Stimulated activated CD4-positive, alpha-beta T cell treated with anti-CD3 and anti-CD28 coated beads, Interleukin-1b, Interleukin-23, amount 100 ng/mL, for 48 hours (primary cell): ENCODE results near the gene ANTXR1.

Source experiments
- DNase-seq: peaks from one replicate; pipeline ENCODE4 v3.0.0-alpha.2; 2020

ANTXR1 gene

DNA sequence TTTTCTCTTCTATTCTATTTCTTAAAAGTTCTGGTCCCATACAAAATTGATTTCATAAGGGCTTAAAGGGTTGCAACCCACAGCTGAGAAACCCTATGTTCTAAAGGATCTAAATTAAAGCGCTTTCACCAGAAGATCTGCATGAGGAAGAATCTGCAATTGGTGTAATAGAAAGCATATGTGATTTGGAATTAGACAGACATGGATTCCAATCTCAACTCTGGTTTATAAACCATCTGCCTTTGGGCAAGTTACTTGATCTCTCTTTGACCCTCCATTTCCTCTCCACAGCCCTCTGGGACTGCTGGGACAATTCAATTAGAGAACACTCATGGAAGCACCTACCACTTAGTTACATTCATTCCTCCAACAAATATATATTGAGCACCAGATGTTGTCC lies 178.7 kb downstream of the ANTXR1 start:
- no peak for DNase-seq

DNA sequence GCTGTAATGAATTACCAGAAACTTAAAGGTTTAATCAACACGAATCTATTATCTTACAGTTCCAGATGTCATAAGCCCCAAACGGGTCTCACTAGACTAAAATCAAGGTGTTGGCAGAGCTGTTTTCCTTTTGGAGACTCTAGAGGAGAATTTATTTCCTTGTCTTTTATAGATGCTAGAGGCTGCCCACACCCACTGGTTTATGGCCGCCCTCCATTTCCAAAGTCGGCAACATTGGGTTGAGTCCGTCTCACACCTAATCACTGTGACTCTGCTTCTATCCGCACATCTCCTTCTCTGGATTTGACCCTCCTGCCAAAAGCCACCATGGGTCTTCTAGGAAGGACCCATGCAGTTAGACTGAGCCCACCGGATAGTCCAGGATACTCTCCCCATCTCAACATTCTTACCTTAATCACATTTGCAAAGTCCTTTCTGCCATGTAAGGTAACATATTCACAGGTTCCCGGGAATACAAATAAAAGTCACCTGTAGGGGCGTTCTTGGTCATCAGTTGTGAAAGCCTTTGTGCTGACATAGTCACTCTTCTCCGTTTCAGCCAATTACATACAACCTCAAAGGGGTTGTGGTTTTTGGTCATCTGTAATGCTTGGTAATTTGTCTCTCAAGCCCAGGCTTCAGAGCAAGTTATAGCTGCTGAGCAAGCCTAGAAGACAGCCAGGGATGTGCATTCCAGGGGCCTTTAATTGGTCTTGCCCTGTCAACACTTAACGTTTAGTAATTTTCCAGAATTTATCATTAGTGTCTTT lies 179.4 kb downstream of the ANTXR1 start:
- DNase-seq = no peak

DNA sequence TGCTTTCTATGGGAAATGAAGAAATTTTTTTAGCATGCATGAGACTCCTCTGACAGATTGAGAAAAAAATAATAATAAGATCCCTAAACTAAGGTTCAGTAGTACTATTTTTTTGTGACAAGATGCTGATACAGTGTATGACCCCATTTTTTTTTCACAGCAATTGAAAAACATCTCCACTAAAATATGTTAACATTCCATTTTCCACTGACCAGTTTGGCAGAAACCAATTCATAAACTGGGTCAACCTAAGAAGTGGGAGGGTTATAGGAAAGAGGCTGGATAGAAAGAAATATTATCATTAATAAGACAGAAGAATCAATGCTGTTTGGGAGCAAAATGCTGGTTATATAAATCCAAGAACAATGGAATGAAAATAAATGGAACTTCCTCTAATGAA lies 182.7 kb downstream of the ANTXR1 start:
- no peak for DNase-seq

DNA sequence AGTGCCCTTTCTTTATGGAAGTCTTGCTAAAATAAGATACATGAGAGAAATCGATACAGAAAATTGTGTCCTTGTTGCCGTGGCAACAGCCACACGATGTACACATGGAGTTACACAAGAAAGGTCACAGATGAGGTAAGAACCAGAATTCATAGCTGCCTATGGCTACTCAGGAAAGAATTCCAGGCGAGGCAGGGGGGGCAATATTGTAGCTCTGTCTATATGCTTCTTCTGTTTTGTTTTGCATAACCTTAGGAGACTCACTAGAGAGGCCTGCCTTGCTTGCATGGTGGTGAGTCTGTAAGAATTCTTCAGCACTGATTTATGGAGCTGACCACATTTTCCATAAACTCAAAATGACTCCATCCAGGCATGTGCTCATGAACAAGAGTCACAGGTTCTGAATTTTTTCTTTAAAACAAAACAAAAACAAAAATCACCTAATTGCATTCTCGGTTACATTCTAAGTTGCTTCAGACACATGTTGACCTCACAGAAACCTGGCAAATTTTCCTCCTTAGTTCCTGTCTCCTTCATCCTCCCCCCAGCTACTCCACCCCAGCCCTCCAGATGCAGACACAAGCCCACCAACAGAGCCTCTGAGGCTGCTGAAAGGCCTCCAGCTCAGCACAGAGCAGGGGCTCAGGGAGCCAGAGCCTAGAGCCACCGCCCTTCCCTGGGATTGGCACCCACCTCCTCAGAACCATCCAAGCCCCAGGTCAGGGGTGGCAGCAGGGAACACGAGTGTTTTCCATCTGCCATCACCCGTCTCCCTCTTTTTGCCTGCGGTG lies 183.5 kb downstream of the ANTXR1 start:
- DNase-seq = no peak

DNA sequence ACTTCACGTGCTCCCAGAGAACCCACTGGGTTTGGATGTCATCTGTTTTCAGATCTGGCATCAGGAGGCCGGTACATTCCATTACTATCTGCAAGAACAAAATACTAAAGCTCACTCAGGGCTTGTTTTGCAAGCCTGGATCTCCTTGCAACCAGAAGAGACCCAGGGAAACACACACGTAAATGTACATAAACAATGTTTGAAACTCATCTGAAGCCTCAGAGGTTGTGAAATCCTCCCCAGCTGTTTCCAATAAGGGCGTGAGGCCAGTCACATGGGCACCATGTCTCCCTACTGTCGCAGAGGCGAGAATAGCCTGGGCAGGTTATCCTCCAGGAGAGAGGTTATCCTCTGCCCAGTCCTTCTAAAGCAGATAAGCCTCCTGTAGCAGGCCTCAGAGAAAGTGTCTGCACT lies 187.1 kb downstream of the ANTXR1 start:
- DNase-seq = no peak

DNA sequence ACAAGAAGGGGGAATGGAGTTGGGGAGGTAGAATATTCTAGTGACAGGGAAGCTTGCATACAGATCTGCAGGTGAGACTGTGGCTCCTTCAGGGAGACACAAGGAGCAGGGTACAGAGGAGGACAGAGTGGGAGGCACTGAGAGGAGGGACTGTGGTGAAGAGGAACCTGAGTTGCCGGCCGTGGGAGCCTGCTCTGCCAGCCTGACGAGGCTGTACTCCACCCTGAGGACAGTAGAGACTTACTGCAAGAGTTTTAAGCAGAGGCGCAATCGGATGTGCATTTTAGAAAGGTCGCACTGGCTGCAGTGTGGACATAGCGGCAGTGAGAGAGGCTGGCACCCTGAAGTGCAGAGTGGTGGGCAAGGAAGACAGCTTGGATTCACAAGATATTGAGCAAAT lies 188.3 kb downstream of the ANTXR1 start:
- DNase-seq = no peak

DNA sequence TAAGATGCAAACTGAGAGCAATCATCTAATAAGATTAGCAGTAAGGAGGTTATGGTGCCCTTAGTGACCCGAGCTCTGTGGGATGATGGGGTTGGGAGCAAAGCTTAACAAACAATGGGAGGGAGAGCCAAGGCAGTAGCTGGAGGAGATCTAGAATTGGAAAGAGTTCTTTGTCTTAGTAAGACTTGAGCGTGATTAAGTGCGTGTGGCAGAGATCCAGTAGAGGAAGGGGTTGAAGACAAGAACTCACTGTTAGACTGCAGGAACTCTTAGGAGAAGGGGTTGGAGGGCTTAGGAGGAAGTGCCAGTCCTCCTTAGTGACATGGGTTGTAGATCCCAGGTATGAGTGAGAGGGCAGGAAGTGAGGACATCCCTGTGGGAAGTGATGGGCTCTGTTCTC lies 189.3 kb downstream of the ANTXR1 start:
- DNase-seq = no peak

DNA sequence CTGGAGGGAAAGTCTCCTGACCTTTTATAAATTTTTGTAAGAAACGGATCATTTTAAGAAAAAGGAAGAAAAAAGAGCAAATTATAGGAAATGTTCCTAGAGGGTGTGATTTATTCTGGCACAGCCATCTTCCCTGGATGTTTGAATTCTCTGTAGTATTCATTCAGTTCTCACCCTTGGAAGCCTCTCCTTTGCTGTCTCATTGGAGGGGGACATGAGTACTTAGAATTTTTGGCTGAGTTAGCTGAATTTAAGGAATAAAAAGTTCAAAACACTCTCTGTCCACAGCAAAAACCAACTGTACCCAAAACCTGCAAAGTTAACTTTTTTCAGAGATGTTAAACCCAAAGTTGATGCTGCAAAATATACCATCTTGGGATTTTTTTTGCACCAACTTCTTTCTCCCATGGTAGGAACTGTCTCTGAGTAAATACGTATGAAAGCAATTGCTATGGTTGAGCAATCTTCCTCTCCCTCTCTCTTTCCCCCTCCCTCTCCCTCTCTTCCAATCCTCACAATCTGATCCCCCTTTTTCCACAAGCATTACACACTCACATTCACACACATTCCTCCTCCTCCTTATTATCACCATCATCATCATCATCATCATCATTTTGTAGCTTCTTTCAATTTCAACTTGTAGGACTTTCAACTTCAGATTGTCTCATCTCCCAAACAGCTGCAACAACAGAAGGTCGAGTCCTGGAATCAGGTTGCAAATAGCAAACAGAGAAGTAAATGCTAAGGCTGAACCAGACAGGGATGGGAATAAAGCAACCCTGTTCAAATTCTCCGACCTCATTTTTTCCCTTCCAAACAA lies 190.4 kb downstream of the ANTXR1 start:
- no peak for DNase-seq

DNA sequence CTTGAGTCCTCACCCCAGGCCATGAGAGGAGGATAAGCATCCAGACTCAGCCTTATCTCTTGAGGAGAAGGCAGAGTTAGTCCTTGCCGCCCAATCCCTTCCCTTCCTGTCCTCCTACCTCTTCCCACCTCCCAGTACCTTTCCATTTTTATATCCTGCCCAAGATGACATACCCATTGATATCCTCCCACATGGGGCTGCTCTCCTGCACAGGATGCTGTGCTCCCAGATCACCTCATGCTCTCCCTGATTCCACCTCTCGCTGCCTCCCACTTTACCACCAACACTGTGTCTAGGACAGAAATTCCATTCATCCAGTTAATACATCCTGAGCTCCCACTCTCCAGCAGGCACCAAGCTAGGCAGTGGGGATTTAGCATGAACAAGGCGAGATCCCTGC lies 191.7 kb downstream of the ANTXR1 start:
- DNase-seq = no peak

DNA sequence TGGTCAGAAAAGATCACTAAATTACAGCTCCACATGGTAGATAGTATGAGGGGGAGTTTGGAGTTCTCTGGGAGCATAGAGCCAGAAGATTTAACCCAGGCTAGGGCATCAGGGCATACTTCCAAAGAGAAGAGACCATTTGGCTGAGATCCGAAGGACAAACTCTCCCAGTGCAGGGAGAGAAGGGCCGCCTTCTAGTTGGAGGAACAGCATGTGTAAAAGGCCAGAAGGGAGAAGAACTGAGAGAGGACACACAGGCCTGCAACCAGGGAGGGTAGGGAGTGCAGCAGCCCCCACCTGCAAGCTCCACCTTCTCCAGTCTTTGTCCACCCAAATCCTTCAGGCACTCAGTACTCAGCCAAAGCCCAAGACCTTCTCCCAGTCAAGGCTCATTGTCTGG lies 192.1 kb downstream of the ANTXR1 start:
- DNase-seq = no peak

DNA sequence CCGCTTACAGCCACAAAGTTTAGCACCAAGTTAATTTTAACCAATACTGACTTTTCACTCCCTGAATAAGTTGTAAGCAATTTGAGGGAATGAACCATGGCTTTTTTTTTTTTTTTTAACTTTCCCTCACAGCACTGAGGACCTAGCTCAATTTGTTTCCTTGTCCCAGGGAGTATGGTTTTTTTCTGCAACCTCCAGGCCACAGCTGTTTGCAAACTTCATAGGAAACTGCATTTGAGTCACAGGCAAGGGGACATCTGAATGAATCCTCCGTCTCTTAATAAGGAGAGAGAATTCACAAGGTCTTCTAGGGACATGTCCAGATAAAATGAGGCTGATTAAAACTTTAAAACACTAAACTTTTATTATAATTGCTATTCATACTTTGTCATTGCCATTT lies 192.5 kb downstream of the ANTXR1 start:
- no peak for DNase-seq

DNA sequence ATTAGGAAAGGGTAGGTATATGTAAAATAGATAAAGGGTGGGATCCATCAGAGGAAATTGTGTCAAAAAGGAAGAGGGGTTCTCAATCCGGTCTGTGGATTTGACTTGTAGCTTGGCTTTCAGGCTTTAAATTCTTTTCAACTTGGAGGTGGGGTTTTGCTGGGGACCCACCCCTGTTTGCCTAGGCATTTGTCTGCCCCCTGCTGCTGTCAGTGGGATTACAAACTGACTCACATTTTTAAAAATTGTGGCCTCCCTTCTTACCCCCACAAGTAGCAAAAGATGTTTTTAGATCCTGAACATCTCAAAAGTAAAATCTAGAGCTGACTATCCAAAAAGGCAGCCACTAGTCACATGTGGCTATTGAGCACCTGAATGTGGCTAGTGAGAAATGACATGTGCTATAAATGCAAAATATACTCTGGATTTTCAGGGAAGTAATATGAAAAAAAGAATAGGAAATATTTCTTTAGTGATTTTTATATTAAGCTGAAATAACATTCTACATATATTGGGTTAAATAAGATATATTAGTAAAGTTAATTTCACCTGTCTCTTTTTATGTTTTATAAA lies 195.1 kb downstream of the ANTXR1 start:
- DNase-seq = no peak

DNA sequence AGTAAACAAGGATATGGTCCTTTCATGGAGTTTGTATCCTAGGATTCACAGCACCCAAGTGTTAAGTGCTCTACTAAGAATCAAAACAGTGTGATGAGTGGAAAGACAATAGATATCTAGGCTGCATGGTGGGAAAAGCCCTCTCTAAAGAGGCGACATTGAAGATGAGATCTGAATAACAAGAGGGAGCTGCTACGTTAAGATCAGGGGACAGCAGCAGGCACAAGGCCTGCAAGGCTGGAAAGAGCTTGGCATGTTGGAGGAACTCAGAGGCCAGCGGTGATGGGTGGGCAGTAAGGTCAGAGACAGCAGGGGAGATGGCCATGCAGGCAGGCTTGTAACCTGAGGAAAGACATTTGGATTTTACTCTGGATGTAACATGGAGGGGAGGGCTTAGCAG lies 196.5 kb downstream of the ANTXR1 start:
- DNase-seq = no peak

DNA sequence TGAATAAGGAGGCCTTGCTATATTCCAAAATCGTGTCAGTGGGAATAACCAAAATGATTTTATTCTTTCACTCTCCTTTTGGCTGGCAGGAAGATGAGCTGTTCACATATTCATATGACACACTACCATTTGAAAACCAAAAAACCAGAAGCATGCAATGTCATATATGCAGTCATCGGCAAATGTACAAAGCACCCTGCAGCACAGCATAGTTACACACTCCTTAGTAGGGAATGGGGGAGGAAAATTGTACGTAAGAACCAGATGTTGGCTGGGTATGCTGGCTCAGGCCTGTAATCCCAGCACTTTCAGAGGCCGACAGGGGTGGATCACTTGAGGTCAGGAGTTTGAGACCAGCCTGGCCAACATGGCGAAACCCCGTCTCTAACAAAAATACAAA lies 197.4 kb downstream of the ANTXR1 start:
- no peak for DNase-seq

DNA sequence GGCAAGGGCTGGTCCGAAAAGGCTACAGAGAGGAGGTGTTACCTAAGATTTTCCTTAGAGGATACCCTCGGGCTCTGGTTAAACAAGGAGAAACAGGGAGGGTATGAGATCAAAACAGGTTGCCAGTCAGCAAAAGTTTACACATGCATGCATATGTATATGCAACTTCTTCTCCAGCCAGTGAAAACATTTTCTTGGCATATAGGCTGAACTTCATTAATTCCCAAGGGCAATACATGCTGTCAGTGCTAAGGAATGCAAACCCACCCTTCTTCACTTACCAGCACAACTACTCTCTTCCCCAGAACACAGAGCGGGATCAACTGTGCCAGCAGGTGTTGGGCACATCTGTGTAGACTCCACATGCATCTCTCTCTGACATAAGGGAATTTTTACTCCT lies 198.1 kb downstream of the ANTXR1 start:
- no peak for DNase-seq

DNA sequence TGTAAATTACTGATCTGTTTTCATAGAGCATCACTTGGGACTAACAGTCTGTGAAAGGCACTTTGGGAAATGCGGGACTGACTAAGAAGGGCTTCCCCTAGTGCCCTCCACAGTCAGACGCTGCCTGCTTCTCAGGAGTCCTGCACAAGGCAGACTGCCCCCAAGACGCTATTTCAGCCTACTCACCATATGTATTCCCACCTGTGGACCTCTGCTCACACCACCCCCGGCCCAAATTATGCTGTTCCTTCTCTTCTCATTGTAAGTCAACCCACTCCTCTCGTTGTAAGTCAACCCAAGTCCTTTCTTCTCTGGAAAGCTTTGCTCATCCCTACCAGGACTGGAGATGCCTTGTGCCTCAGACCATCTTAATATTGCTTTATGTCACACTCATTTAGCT lies 198.7 kb downstream of the ANTXR1 start:
- DNase-seq = no peak

DNA sequence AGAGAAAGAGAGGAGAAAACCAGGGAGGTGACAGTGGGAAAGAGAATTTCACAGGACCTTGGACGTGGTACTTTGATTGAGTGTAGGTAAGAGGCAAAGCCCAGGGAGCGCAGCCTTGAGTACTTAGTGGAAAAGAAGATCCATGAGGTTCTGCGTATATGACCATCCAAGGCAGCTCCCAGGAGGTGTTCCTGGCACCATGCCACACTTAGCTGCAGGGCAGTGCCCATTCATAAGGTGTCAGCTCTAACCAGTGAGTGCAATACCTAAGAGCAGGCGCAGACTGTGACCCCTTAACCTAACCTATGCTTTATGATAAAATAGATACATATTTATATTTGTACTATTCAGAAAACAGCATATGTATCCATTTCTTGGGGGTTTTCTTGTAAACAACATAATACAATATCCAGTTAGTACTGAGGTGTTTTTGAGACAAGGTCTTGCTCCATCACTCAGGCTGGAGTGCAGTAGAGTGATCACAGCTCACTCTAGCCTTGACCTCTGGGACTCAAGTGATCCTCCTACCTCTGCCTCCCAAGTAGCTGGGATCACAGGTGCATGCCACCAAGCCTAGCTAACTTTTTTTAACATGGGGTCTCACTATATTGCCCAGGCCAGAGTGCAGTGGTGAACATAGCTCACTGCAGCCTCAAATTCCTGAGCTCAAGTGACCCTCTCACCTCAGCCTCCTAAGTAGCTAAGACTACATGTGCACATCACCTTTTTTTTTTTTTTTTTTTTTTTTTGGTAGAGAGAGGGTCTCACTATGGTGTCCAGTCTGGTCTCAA lies 199.5 kb downstream of the ANTXR1 start:
- no peak for DNase-seq

DNA sequence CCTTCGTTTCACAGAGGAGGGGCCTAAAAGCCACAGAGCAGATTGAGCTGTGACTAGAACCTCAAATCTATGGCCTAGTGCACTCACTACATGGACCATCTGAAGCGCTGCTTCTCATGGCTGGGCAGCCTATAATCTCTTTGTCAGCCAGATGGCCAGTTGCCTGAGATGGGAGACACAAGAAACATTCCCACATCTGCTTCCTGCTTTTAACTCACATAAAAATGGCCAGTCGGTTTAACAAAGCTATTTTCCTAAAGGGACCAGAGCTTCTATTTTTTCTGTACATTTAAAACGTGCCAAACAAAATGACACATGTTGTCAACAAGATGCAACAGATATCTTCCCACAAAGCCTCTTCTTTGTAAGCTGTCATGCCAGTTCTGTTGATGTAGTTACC lies 200.2 kb downstream of the ANTXR1 start:
- no peak for DNase-seq

DNA sequence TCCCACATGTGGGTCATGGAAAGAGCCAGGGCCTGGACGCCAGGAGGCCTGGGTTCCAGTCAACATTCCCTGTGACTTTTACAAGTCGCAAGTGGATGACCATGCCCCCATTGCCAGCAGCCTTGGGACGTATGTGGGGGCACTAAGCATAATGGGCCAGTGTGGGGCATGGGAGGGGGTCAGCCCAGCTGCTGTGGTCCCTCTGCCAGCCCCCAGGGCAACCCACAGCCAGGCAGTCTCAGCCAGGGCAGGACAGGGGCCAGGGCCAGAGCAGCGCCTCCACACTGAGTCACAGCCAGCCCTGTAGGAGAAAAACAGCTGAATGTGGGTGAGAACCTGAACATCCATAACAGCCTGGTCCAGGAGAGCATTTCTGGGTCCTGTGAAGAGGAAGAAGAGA lies 200.8 kb downstream of the ANTXR1 start:
- no peak for DNase-seq

DNA sequence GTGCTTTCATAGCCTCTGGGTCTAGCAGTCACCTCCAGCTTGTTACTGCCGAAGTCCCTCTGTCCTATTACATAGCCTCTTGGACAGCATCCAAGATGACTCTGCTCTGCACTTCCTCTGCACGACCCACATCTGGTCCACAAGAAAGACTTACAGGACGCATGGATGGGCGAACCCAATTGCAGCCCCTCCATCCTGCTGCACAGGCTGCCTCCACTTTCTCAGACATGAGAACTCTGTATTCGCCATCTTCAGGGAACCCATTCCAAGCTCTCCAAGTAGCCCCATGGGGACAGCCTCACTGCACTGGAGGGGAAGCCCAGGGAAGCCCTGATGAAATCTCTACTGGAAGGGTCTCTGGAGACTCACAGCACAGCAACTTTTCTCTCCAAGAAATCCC lies 201.9 kb downstream of the ANTXR1 start:
- DNase-seq = no peak

DNA sequence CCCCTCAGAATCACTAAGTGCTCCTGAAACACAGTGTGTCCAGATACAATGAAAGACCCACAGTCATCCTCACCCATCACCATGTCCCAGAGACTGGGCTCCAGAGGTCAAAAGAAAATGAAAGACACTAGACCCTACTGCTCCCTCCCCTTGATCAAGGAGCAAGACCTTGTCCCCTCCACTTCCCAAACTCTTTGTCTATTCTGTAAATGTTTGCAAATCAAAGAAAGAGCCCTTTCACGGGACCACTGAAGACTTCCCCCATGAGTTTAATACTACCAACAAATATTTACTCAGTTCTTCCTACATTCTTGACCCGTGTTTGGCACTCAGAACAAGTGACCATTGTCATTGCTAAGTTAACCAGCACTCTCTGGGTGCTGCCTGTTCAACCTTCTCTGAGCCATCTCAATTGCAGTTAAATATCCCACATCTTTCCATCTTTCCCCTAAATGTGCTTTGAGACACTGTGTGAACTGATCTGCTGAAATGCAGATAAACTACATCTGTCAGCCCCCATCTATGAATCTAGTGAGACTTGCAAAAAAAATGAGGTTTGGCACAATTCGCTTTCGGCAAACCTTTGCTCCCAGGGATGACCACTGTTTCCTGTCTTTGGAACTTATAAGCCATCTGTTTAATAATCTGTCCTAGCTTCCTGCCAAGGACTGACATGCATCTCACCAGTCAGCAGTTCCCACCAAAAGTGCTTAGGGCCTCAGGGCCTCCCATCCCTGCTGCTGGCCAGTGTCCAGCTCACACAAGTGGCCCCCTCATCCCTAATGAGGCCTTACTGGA lies 203.8 kb downstream of the ANTXR1 start:
- DNase-seq = no peak
